HG03064 (cell line): ENCODE data around the gene B3GALNT1.

Source experiments
- ATAC-seq: cut with Tn5 transposase; IDR thresholded peaks from one replicate; pipeline ENCODE4 v1.9.1; 2021; ENCODE audit warnings: low read depth; ENCODE audit not compliant: unreplicated experiment

Gene B3GALNT1

GRCh38 chr3:161081633-161082032 lies 23.5 kb downstream of the B3GALNT1 start:
- no peak for ATAC-seq

DNA sequence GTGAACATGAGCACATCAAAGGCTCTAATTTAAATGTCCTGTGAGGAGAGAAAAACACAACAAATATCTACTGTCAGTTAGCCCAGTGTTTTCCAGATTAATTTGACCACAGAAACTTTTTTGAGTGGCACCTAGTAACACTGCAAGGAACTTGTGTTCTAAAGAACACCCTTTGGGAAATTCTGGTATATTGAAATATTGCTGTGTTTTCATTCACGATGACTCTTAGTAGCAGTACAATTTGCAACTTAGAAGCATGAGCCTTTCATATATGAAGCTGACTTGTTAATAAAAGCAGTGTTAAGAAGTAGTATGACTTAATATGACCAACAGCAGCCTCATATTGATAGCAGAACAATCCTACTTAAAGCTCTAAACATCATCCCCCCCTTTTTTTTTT lies 32.0 kb downstream of the B3GALNT1 start:
- ATAC-seq = no peak

DNA sequence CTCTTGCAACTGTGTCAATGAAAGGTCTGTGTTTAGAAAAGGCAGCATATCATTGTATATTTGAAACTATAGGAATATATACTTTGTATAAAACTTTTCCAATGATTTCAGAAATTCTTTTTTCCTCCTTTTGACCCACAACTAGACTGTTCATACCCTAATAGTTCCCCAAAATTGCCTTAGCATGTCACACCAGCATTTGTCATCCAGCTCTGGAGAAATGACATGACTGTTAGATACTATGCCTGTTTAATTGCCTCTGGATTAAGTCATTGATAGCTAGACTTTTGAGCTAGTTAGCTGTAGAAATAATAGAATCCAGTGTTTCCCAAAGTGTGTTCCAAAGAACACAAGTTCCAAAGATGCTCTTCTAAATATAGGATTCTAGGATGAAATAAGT lies 32.4 kb downstream of the B3GALNT1 start:
- ATAC-seq = no peak

DNA sequence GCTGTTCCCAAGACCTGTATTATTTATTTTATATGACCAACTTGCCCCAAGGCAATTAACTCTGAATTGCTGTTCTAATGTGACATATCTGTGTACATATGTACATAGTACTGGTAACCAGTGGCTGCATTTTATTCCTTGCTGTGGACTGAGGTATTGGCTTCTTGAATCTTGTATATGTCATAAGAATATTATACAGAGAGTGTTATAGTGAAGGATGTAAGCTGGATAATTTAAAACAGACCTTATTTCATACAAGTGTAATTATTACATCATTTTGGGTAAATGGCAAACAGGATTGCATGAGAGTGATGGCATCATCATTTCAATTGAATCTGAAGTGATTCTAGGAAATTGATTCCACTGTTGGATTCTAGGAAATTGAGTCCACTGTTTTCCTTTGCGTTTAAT lies 32.9 kb downstream of the B3GALNT1 start:
- no peak for ATAC-seq

DNA sequence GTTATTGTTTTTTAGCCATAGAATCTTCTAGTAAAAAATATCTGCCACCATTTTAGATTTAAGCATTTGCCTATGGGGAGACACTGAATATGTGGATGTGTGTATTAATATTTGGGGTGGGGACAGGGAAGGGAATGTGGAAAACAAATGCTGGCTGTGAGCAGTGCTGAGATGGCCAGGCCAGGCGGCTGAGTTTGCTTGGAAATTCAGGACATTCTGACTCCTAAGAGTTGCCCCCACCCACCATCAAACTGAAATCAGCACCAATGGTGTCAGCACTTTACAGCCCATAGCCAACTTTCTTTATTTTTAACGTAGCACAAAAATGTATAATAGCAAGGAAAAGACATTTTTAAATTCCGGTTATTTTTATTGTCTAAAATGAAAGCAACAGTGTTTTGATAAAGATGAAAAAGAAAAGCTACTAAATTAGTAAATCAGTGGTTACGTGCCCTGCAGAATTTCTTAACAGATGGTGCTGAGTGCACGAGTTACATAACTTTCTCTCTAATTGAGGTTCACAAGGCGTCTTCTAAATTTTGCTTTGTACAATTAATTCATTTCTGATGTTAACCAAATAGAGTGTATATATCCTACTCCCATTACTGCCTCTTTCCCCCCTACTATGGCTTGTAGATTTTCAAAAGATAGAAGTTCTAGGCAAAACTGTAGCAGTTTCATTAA lies 34.0 kb downstream of the B3GALNT1 start:
- ATAC-seq = no peak

- no peak for ATAC-seq
Measured at GRCh38 chr3:161070252-161070930, 34.8 kb downstream of the B3GALNT1 start.

GRCh38 chr3:161069511-161070251 lies 35.5 kb downstream of the B3GALNT1 start:
- ATAC-seq = peak; percentile 98

GRCh38 chr3:161067335-161067734 lies 37.8 kb downstream of the B3GALNT1 start:
- ATAC-seq = no peak

DNA sequence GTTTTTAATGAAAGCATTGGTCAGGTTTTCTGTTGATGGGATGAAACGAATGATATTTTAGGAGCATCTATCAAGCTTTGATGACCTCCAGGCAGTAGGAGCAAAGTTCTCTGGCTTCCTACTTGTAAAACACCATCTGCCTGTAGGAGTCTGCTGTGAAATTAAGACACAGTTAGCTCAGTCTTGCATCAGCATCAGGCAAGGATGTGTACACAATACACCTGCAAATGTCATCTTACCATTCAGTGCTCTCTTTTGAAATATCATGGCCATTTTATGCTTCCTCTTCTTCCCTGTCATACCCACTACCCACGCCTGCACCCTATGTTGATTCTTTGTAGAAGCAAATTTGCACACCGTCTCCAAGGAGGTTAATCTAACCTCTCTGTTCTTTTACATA lies 38.2 kb downstream of the B3GALNT1 start:
- ATAC-seq = no peak

- no peak for ATAC-seq
Measured at GRCh38 chr3:161064413-161064812, 40.7 kb downstream of the B3GALNT1 start.

- ATAC-seq = no peak
Measured at GRCh38 chr3:161054860-161055604, 50.1 kb downstream of the B3GALNT1 start.

DNA sequence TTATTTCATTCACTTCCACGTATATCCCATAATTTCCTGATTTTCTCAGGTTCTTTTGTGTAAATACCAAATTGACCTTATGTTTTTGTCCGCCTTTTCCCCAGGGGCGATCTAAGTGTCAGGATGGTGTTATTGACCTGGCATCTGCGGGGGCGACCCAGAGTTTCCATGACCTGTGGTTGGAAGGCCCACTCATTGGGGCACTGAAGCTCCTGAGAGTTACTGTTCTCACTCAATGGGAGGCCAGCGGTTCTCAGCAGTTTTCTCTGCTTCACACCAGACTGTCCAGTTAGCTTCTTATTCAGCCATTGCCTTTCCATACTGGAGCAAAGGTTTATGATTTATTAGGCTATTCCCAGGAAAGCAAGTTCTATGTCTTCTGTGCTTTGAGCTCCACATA lies 53.3 kb downstream of the B3GALNT1 start:
- ATAC-seq = no peak

DNA sequence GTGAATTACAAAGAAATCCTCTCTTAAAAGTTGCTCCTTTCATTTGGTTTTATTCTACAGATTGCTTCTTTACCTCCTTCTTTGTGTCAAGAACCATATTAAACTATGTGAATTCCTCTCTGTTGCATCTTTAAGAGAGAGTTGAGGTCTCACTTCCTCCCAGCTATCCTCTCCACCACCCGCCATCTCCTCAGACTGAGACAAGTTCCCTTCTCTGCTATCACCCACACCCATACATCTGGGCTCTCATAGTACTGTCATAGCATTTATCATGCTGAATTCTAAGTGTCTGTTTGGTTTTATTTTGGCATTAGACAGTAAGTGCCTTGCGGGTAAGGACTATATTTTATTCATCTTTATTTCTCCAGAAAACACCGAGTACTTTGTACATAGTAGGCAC lies 54.2 kb downstream of the B3GALNT1 start:
- ATAC-seq = no peak

DNA sequence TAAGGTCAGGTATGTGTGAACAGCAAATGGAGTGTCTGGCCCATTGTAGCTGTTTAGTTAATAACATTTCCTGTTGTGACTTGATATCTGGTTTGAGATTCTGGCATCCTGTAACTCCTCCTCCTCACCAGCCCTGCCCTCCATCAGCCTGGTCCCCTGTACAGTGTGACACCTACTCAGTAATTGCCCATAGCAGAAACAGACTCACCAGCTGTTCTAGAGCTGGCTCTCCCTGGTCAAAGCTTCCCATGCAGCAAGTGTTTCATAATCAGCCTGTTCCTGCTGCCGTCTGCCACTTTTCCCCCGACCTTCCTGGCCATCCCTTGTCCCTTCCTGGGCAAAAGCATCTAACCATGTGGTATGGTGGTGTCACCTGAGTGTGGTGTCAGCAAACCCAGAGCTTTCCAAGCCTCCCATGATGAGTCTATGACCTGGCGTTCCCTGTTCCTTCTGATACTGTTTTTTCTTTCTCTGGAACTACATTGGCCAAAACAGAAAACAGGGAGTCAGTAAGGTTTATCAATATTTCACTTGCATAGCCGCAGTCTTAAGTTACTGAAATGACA lies 55.4 kb downstream of the B3GALNT1 start:
- no peak for ATAC-seq

- peak; percentile 90 for ATAC-seq
Measured at GRCh38 chr3:161043336-161044035, 61.7 kb downstream of the B3GALNT1 start.

- no peak for ATAC-seq
Measured at GRCh38 chr3:161042023-161042501, 63.1 kb downstream of the B3GALNT1 start.

GRCh38 chr3:161038725-161039124 lies 66.4 kb downstream of the B3GALNT1 start:
- no peak for ATAC-seq

DNA sequence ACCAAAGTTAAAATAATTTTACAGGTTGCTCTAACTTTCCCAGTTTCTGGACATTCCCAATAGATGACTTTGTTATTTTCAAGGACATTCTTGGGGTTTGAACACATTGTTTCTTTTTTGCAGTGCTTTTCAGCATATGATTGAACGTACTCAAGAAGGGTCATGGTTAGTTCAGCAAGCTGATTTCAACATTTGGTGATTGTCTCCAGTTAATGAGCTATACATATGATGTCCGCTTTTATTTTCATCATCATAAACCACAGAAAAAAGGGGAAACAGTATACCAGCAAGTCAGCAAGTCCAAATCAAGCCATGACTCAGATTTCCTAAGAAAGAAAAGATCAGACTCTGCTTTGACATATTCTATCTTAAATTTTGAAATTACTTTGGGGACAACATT lies 69.4 kb downstream of the B3GALNT1 start:
- no peak for ATAC-seq

DNA sequence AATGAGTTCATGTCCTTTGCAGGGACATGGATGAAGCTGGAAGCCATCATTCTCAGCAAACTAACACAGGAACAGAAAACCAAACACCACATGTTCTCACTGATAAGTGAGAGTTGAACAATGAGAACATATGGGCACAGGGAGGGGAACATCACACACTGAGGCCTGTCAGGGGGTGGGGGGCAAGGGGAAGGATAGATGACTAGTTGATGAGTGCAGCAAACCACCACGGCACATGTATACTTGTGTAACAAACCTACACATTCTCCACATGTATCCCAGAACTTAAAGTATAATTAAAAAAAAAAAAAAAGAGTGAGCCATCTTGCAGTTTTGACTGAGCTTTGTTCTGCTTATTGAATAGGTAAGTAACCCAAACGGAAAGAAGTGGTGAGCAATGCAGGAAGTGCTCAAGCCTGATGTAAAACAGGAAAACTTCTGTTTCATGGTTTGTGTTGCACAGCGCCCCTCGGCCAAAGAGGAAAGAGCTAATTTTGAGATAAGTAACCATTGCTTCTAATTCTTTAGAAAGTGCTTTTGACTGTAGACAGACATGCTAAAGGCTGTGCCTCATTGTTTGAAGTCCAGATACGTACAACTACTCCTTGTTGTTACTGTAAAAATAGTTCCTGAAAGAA lies 70.1 kb downstream of the B3GALNT1 start:
- ATAC-seq = peak; percentile 78
